Measurements from ENCODE around the gene ARNT2. TPM values are rescaled to one million over a fixed set of nuclear protein-coding genes. Genes with fewer than 3 reads are reported as not detected.

The ARNT2 gene
- polyA plus RNA-seq, 1 of the 3 experiments (the other 2 are of a cell fraction) = 17.0 TPM

DNA sequence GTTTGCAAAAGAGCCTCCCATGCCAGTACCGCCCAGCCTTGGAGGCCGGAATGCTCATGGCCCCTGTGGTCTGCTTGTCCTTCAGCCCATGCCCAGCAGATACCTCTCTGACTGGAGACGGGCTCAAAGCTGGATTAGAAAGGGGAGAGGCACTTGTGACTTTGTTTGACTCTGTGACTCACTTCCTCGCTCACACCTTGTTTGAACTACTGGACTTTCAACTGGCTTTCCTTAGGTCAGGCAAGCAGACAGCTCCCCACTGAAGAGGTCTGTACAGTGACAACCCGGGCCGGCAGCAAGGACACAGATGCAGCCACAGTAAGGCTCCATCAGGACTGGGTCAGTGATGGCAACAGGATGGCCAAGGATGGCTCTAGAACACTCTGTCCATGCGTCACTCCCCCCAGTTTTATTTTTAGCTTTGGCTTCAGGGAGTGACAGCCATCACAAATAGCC, 192.4 kb downstream of the ARNT2 start:
- DNase-seq = no peak
- WGBS (ENCODE audit: low lambda C conversion rate) = 72% methylated on average over 5 of the region's 7 CpGs
- Histone ChIP-seq H3K9me2 (no peaks in the 10 kb centered on the region), H4K20me1 (ENCODE audit: insufficient read depth) (no peaks in the 10 kb centered on the region), H3K27ac (ENCODE audit: low read depth in 2 of 2, low read length in 1 of 2) (no peak overlapping the region), H3K4me1 (ENCODE audit: control insufficient read depth in 1 of 2, insufficient read depth in 2 of 2, low read depth in 1 of 2, low read length in 1 of 2) (no peaks in the 10 kb centered on the region; a peak in 1 of 4 replicates), H3K27me3 (ENCODE audit: insufficient read depth) (no peaks in the 10 kb centered on the region), H3K79me2 (ENCODE audit: insufficient read depth) (no peaks in the 10 kb centered on the region), H2AFZ (ENCODE audit: low read depth) (no peak overlapping the region), H3K4me3 (ENCODE audit: low read depth in 2 of 2, low read length in 1 of 2) (no peak overlapping the region), H3K36me3 (replicated peaks in 1 of 2; ENCODE audit: control insufficient read depth in 1 of 2, insufficient read depth in 2 of 2, low read length in 1 of 2) (peaks cover 3 to 22% of the 10 kb centered on the region in 2 experiments), H3K9ac (no peak overlapping the region), H3K9me3 (peaks cover 8% of the 10 kb centered on the region; the same call in 1 of the 2 replicates), H3K4me2 (no peak overlapping the region), H3F3A (replicated peaks; ENCODE audit: insufficient read depth) (peaks cover 16% of the 10 kb centered on the region)
- CTCF ChIA-PET = interaction anchor here (0.8 to 2.8 kb wide), 2 partner anchors 29 to 183 kb away, joined by 3 to 7 read pairs; no protein-coding TSS in a partner anchor
- POLR2A ChIA-PET = no interaction called here
- TF ChIP-seq, protein P1, sequence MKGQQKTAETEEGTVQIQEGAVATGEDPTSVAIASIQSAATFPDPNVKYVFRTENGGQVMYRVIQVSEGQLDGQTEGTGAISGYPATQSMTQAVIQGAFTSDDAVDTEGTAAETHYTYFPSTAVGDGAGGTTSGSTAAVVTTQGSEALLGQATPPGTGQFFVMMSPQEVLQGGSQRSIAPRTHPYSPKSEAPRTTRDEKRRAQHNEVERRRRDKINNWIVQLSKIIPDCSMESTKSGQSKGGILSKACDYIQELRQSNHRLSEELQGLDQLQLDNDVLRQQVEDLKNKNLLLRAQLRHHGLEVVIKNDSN (IDR thresholded peaks at IDR 0.05; ENCODE audit: borderline replicate concordance, low read depth) = no peak

DNA sequence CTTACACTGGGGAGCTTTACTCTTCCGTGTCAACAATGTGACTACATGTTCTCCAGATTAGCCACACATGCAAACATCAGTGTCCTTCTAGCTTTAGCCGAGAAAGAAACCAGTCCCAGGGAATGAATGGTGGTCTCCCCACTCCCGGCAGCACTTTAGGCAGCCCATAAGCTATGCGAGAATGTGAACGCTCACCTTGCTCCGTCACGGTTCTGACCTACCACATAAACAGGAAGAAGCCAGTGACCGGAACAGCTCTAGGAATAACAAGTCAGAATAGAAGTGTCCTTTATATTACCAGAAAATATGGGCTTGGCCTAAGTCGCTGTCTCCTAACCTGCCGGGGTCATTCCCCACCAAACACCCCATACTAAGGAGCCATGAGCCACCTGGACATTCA, 192.9 kb downstream of the ARNT2 start:
- H3K9ac ChIP-seq = no peak overlapping the region
- no peaks in the 10 kb centered on the region for H3K9me2 ChIP-seq
- H3K9me3 ChIP-seq = peaks cover 8% of the 10 kb centered on the region; the same call in 1 of the 2 replicates
- no peak for DNase-seq
- H3K4me2 ChIP-seq = no peak overlapping the region
- H2AFZ ChIP-seq (ENCODE audit: low read depth) = no peak overlapping the region
- no peaks in the 10 kb centered on the region; a peak in 1 of 4 replicates for H3K4me1 ChIP-seq (ENCODE audit: control insufficient read depth in 1 of 2, insufficient read depth in 2 of 2, low read depth in 1 of 2, low read length in 1 of 2)
- H3K79me2 ChIP-seq (ENCODE audit: insufficient read depth) = no peaks in the 10 kb centered on the region
- ChIA-PET CTCF (interaction anchor here (0.9 to 2.8 kb wide), 2 partner anchors 29 to 42 kb away, joined by 3 to 7 read pairs; no protein-coding TSS in a partner anchor), POLR2A (interaction anchor here (0.5 kb wide), 1 partner anchor 10 kb away, joined by 6 read pairs; no protein-coding TSS in a partner anchor)
- H3K27ac ChIP-seq (ENCODE audit: low read depth in 2 of 2, low read length in 1 of 2) = no peak overlapping the region
- no peak for TF ChIP-seq POLR2AphosphoS5 (IDR thresholded peaks at IDR 0.05; ENCODE audit: low read depth, low read length)
- TF ChIP-seq ELF1 (IDR thresholded peaks at IDR 0.05) = no peak
- TF ChIP-seq MEF2A (IDR thresholded peaks at IDR 0.05; ENCODE audit: borderline replicate concordance, low read depth) = no peak
- TF ChIP-seq FOXJ3 (CRISPR knock-in tag; IDR thresholded peaks at IDR 0.05) = no peak
- TF ChIP-seq FOXM1 (IDR thresholded peaks at IDR 0.05; ENCODE audit: low read depth) = no peak
- no peak for TF ChIP-seq JUND (IDR thresholded peaks at IDR 0.05)
- no peak for TF ChIP-seq NRF1 (IDR thresholded peaks at IDR 0.05; ENCODE audit: low read depth, low read length)
- TF ChIP-seq, protein P2, sequence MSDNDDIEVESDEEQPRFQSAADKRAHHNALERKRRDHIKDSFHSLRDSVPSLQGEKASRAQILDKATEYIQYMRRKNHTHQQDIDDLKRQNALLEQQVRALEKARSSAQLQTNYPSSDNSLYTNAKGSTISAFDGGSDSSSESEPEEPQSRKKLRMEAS (IDR thresholded peaks at IDR 0.05; ENCODE audit: low read depth) = no peak
- TF ChIP-seq MXI1 (IDR thresholded peaks at IDR 0.05; ENCODE audit: low read depth, low read length) = no peak
- TF ChIP-seq RXRA (IDR thresholded peaks at IDR 0.05; ENCODE audit: borderline replicate concordance, low read depth) = no peak
- TF ChIP-seq, protein P3, sequence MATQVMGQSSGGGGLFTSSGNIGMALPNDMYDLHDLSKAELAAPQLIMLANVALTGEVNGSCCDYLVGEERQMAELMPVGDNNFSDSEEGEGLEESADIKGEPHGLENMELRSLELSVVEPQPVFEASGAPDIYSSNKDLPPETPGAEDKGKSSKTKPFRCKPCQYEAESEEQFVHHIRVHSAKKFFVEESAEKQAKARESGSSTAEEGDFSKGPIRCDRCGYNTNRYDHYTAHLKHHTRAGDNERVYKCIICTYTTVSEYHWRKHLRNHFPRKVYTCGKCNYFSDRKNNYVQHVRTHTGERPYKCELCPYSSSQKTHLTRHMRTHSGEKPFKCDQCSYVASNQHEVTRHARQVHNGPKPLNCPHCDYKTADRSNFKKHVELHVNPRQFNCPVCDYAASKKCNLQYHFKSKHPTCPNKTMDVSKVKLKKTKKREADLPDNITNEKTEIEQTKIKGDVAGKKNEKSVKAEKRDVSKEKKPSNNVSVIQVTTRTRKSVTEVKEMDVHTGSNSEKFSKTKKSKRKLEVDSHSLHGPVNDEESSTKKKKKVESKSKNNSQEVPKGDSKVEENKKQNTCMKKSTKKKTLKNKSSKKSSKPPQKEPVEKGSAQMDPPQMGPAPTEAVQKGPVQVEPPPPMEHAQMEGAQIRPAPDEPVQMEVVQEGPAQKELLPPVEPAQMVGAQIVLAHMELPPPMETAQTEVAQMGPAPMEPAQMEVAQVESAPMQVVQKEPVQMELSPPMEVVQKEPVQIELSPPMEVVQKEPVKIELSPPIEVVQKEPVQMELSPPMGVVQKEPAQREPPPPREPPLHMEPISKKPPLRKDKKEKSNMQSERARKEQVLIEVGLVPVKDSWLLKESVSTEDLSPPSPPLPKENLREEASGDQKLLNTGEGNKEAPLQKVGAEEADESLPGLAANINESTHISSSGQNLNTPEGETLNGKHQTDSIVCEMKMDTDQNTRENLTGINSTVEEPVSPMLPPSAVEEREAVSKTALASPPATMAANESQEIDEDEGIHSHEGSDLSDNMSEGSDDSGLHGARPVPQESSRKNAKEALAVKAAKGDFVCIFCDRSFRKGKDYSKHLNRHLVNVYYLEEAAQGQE (IDR thresholded peaks at IDR 0.05; ENCODE audit: low read depth, low read length) = no peak
- TF ChIP-seq EZH2phosphoT487 (IDR thresholded peaks at IDR 0.05; ENCODE audit: borderline replicate concordance, low read depth) = no peak
- TF ChIP-seq TEAD4 (IDR thresholded peaks at IDR 0.05; ENCODE audit: borderline replicate concordance, insufficient read depth) = no peak
- no peak for TF ChIP-seq RFX5 (IDR thresholded peaks at IDR 0.05; ENCODE audit: low read length)
- TF ChIP-seq GATA2 (CRISPR knock-in tag; IDR thresholded peaks at IDR 0.05) = no peak
- no peaks in the 10 kb centered on the region for H4K20me1 ChIP-seq (ENCODE audit: insufficient read depth)
- H3K36me3 ChIP-seq (replicated peaks in 1 of 2; ENCODE audit: control insufficient read depth in 1 of 2, insufficient read depth in 2 of 2, low read length in 1 of 2) = peaks cover 3 to 19% of the 10 kb centered on the region in 2 experiments
- H3K27me3 ChIP-seq (ENCODE audit: insufficient read depth) = no peaks in the 10 kb centered on the region
- peaks cover 16% of the 10 kb centered on the region for H3F3A ChIP-seq (replicated peaks; ENCODE audit: insufficient read depth)
- WGBS (ENCODE audit: low lambda C conversion rate) = 95% methylated on average over 10 of the region's 10 CpGs
- no peak overlapping the region for H3K4me3 ChIP-seq (ENCODE audit: low read depth in 2 of 2, low read length in 1 of 2)
